KBM-7 (cell line): ENCODE measurements around the gene ARAP1.
A peak's percentile ranks its signal among the peaks of the same experiment; 100 is the strongest.

Experiments
- DNase-seq: peaks from one replicate; pipeline ENCODE4 v3.0.0-alpha.2; 2015
- in situ Hi-C: fragments of 300-500 bp; cut with MboI; formaldehyde crosslinking; loops from 2 replicates; pipeline ENCODE4 v1.14.3; 2020; ENCODE audit warnings: low sequenced_read_pairs, low pct_unique_long_range_greater_than_20kb, mixed read lengths

Gene ARAP1

DNA sequence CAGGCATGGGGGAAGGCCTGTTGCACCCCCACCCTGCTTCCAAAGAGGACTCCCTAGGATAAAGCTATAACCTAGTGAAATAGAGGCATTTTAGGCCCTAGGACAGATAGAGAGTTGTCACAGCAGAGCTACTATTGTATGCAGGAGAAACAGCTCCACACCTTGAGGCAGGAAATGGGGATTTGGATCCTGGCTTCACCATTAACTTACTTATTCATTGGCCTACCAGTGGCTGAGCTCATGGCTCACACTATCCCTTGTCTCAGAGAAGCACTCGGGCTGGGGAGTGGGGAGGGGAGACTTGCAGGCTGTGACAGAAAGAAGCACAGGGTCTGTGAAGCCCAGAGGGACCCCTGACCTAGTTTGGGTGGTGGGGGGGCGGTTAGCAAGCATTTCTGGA, 77.0 kb downstream of the ARAP1 start:
- in situ Hi-C loops: no loop called here
- DNase-seq: no peak

DNA sequence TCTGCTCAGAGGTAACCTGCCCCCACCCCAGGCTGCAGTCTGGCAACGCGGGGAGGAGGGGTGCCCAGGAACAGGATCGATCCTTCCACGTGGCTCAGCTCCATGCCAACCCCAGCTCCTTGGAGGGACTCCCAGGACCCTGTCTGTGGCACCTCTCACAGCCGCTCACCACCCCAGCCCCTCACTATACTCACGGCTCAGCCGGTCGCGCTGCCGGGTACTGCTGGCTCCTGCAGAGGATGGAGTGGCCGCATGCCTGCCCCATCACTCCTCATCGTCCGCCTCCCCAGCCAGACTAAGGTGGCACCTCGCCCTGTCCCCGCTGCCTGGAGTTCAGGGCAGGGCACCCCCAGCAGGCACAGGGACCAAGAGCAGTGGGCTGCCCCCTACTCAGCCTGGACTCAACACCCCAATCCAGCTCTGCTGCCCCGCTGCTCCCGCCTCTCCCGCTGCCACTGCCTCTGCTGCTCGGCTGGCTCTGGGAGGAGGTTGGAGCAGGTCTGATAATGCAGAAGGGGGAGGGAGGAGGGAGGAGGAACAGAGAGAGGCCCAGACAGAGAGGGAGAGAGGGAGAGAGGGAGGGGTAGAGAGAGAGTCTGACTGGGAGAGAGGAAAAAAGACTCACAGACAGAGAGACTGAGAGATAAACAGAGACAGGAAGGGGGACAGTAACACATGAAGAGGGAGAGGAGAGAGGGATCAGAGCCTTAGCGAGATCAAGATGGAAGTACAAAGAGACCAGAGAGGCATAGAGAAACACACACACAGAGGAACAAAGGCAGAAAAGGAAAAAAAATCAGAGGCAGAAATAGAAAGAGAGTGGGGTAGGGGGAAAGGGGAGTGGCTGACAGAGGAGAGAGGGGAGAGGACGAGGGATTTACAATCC, 78.0 kb downstream of the ARAP1 start, which contains the start of gene PDE2A:
PDE2A (minus strand) TSS at position 480 of the 886 bp plus-strand sequence; CDS start at position 265, 215 bp downstream.
- in situ Hi-C loops: no loop called here
- no peak for DNase-seq

GRCh38 chr11:72673284-72673942, 78.8 kb downstream of the ARAP1 start:
- no peak for DNase-seq
- in situ Hi-C loops: no loop called here

- DNase-seq: no peak
- in situ Hi-C loops: no loop called here
Measured at GRCh38 chr11:72672597-72673238, 79.5 kb downstream of the ARAP1 start.

- no peak for DNase-seq
- in situ Hi-C loops: no loop called here
Measured at GRCh38 chr11:72671152-72672099, 80.8 kb downstream of the ARAP1 start.

GRCh38 chr11:72670041-72670440, 82.2 kb downstream of the ARAP1 start:
- in situ Hi-C loops: no loop called here
- no peak for DNase-seq

DNA sequence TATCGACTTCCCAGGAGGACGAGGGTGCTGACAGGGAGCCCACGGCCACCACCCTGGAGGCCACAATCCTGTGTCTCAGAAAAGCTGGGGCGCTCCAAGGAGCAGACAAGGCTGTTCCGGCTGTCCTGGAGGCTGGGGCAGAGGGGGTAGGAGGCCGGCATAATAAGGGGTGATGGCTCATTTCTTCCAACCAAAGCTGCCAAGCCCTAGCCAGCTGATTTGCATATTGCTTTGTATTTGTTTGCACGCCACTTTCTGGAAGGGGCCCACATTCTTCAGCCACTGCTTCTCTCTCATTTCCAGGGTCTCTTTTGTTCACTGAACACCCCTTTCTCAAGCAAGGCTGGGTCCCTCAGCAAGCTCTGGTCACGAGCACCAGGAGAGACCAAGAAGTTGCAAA, 82.7 kb downstream of the ARAP1 start:
- in situ Hi-C loops: no loop called here
- no peak for DNase-seq

DNA sequence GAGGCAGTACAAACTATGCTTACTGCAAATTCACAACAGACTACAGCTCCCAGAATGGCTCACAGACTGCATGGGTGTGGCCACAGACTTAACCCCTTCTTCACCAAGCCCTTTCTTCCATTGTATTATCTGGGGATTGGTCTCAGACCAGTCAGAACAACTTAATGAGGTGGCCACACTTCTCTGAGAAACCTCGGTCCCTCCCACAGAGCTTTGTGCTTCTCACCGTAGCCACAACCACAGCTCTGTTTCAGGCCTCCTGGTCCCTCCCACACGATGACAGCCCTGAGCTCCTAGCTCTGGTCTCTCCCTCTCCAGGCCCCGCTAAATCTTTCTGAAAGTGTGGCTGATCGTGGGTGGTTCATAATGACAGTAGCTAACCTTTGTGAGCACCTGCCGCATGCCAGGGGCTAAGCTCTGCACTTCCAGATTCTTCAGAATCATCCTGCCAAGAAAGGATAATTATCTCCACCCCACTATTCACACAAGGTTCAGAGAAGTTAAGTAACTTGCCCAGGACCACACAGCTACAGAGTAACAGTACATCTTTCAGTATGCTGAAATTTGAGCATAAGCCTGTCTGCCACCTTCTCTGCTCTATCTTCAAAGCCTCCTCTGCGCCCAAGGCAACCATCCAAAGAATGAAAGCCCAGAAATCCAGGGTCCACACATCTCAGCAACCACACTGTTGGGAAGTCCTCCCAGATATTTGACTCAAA, 83.4 kb downstream of the ARAP1 start:
- in situ Hi-C loops: no loop called here
- peak; percentile 26 for DNase-seq

- in situ Hi-C loops: no loop called here
- DNase-seq: no peak
Measured at GRCh38 chr11:72665911-72666472, 86.2 kb downstream of the ARAP1 start.

DNA sequence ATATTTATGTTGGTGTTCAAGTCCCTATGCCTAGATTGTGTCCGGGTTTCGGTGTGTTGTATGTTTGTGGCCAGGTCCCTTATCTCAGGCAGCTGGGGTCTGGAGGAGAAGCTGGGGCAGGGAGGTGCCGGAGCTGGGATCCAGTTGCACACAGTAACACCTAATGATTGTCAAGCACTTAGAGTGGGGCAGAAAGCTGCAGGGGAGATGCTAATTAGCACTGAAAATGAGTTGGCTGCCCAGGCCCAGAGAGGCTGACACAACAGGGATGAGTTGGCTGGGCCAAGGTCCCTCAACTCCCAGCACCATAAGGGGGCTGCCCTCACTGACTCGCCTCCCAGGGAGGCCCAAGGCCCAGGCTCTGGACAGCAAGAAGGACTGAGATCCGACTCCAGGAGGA, 90.2 kb downstream of the ARAP1 start:
- no peak for DNase-seq
- in situ Hi-C loops: no loop called here

DNA sequence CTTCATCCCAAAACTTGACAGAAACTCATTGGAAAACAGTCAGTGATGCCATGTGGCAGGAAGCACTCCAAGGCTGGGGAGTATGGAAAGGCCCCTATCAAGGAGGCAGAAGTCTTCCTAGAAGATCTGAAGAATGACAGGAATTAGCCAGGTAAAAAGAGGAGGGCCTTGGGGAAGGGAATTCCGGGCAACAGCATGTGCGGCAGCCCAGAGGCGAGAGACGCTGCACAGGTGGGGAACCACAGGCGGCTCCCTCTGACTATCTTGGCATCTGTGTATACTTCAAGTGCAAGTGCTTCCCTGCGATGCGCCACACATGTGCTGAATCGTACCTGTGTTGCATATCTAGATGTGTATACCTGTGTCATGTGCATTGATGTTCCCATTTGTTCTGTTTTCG, 90.7 kb downstream of the ARAP1 start:
- in situ Hi-C loops: no loop called here
- no peak for DNase-seq

- in situ Hi-C loops: no loop called here
- DNase-seq: no peak
Measured at GRCh38 chr11:72658989-72659640, 93.1 kb downstream of the ARAP1 start.

DNA sequence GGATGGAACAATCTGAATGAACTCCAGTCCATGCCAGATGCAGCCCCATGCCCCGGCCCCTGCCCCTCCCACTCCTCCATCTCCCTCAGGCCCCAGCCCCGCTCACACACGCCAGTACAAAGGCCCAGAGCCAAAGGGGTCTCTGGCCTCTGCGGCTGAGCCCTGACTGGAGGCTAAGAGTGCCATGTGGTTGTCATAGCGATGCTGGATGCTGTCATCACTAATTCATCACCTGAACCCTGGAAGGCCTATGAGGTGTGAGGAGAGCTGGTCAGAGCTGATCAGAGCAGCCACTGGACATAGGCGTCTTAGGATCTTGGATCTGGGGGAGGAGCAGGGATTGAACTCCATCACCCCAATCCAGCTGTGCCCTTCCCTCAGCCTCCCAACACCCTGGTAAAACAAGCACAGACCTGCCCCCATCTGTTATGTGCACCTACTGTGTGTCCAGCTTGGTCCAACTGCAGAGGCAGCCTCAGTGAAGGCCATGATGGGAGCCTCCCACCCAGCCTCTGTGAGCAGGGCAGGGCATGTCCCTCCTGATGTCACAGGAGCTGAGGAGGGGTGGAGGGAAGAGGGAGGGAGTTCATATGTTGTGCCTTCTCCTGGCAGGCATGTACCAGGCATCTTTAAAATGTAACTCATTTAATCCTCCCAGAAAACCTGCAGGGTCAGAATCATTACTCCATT, 94.7 kb downstream of the ARAP1 start:
- in situ Hi-C loops: no loop called here

GRCh38 chr11:72655896-72656464, 96.2 kb downstream of the ARAP1 start:
- DNase-seq: no peak
- in situ Hi-C loops: no loop called here

More for the DNA sequence above, 94.7 kb downstream of the ARAP1 start:
- no peak for DNase-seq

- no peak for DNase-seq
Measured at GRCh38 chr11:72655014-72655413, 97.2 kb downstream of the ARAP1 start.

DNA sequence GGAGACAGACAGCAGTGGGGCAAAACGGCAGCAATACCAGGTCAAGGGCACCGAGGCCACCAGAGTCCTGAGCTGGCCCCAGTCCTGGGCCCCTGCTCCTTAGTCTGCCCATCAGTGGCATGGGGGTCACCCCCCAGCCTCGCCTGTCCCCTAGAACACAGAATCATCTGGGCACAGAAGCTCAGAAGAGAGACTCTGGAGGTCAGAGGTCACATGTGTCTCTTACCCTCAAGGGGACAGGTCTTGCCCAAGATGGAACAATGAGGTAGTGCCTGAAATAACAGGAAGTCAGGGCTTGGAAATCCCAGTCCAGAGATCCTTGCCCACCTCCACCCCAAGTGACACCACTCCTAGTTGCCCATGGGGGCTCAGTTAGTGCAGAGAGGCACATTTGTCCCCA, 98.6 kb downstream of the ARAP1 start:
- no peak for DNase-seq

More at GRCh38 chr11:72655014-72655413, 97.2 kb downstream of the ARAP1 start:
- in situ Hi-C loops: no loop called here

More for the DNA sequence above, 98.6 kb downstream of the ARAP1 start:
- in situ Hi-C loops: no loop called here
